IMR-90 (cell line): ENCODE results near the gene HEYL.

ENCODE experiments used
- CEBPB ChIP-seq: IDR thresholded peaks from 2 replicates; pipeline ENCODE4 v1.6.1; 2012; ENCODE audit warnings: low read depth, low read length, improper control_type of control experiment
- CHD1 ChIP-seq: IDR thresholded peaks from 2 replicates; pipeline ENCODE4 v1.6.1; 2012; ENCODE audit warnings: low read depth, low read length, improper control_type of control experiment
- FOS ChIP-seq: fragments of 150-350 bp; IDR thresholded peaks from 2 replicates; pipeline ENCODE4 v1.6.1; 2016; ENCODE audit warnings: low read depth, low read length
- MAFK ChIP-seq: IDR thresholded peaks from 2 replicates; pipeline ENCODE4 v1.6.1; 2012; ENCODE audit warnings: low read depth, low read length, improper control_type of control experiment
- MAZ ChIP-seq: IDR thresholded peaks from 2 replicates; pipeline ENCODE4 v1.6.1; 2012; ENCODE audit warnings: low read depth, mild to moderate bottlenecking, low read length, improper control_type of control experiment, moderate library complexity, borderline replicate concordance
- NFE2L2 ChIP-seq: fragments of 150-350 bp; IDR thresholded peaks from 2 replicates; pipeline ENCODE4 v1.6.1; 2016; ENCODE audit warnings: low read depth, mild to moderate bottlenecking, low read length
- POLR2A ChIP-seq: IDR thresholded peaks from 2 replicates; pipeline ENCODE4 v1.6.1; 2012; ENCODE audit warnings: mild to moderate bottlenecking, low read depth, low read length
- RAD21 ChIP-seq: IDR thresholded peaks from 2 replicates; pipeline ENCODE4 v1.6.1; 2012; ENCODE audit warnings: low read length, improper control_type of control experiment
- RFX5 ChIP-seq: IDR thresholded peaks from 2 replicates; pipeline ENCODE4 v1.8.0; 2012; ENCODE audit warnings: low read depth, mild to moderate bottlenecking, low read length, moderate library complexity
- SMC3 ChIP-seq: fragments of 150-350 bp; IDR thresholded peaks from 2 replicates; pipeline ENCODE4 v1.6.1; 2016; ENCODE audit warnings: low read depth, mild to moderate bottlenecking, antibody characterized with exemption, low read length, moderate library complexity
- TF ChIP-seq, protein P1 (sequence below): conservative IDR thresholded peaks from 2 replicates; pipeline ENCODE4 v1.5.1; 2012; ENCODE audit warnings: mild to moderate bottlenecking, low read depth, low read length, improper control_type of control experiment
- TF ChIP-seq, protein P2 (sequence below): fragments of 150-350 bp; IDR thresholded peaks from 2 replicates; pipeline ENCODE4 v1.6.1; 2016; ENCODE audit warnings: low read depth, mild to moderate bottlenecking, low read length, moderate library complexity, borderline replicate concordance
- TF ChIP-seq, protein P3 (sequence below): fragments of 150-350 bp; IDR thresholded peaks from 2 replicates; pipeline ENCODE4 v1.6.1; 2017; ENCODE audit warnings: mild to moderate bottlenecking, antibody characterized with exemption, low read length, low read depth

DNA sequence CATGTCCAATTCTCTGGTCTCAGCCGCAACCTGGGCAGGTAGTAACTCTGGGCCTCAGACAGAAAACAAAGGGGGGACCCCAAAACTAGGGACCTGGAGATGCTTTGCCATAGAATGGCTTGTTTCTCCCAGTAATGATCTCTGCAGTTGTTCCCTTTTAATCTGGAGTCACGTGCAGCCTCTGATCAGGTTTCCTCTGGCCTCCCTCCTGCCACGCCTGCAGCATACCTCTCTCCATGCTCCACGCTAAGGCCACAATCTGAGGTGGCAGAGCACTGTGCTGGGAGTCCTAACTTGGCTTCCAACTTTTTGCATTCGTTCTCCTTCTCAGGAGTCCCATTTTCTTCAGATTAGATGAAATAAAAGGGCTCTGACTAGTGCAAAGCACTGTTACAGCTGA lies 64.8 kb downstream of the HEYL start:
- TF ChIP-seq, protein P1, sequence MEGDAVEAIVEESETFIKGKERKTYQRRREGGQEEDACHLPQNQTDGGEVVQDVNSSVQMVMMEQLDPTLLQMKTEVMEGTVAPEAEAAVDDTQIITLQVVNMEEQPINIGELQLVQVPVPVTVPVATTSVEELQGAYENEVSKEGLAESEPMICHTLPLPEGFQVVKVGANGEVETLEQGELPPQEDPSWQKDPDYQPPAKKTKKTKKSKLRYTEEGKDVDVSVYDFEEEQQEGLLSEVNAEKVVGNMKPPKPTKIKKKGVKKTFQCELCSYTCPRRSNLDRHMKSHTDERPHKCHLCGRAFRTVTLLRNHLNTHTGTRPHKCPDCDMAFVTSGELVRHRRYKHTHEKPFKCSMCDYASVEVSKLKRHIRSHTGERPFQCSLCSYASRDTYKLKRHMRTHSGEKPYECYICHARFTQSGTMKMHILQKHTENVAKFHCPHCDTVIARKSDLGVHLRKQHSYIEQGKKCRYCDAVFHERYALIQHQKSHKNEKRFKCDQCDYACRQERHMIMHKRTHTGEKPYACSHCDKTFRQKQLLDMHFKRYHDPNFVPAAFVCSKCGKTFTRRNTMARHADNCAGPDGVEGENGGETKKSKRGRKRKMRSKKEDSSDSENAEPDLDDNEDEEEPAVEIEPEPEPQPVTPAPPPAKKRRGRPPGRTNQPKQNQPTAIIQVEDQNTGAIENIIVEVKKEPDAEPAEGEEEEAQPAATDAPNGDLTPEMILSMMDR = no peak
- no peak; the same call in 1 of the 2 replicates for TF ChIP-seq POLR2A
- TF ChIP-seq CHD1 = no peak
- TF ChIP-seq, protein P2, sequence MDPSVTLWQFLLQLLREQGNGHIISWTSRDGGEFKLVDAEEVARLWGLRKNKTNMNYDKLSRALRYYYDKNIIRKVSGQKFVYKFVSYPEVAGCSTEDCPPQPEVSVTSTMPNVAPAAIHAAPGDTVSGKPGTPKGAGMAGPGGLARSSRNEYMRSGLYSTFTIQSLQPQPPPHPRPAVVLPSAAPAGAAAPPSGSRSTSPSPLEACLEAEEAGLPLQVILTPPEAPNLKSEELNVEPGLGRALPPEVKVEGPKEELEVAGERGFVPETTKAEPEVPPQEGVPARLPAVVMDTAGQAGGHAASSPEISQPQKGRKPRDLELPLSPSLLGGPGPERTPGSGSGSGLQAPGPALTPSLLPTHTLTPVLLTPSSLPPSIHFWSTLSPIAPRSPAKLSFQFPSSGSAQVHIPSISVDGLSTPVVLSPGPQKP = no peak
- TF ChIP-seq, protein P3, sequence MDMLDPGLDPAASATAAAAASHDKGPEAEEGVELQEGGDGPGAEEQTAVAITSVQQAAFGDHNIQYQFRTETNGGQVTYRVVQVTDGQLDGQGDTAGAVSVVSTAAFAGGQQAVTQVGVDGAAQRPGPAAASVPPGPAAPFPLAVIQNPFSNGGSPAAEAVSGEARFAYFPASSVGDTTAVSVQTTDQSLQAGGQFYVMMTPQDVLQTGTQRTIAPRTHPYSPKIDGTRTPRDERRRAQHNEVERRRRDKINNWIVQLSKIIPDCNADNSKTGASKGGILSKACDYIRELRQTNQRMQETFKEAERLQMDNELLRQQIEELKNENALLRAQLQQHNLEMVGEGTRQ = peak; percentile 79
- no peak for TF ChIP-seq MAZ
- TF ChIP-seq RAD21 = no peak
- TF ChIP-seq RFX5 = no peak
- no peak for TF ChIP-seq SMC3
- TF ChIP-seq FOS = no peak
- TF ChIP-seq MAFK = no peak
- no peak for TF ChIP-seq NFE2L2
- no peak for TF ChIP-seq CEBPB
